ENCODE measurements around the gene TMEM163.
"Not testable (repeated sequence)": the region's sequence is repeated elsewhere in the genome, so short reads cannot be mapped to it uniquely, and the experiment has no call there.

Gene TMEM163

DNA sequence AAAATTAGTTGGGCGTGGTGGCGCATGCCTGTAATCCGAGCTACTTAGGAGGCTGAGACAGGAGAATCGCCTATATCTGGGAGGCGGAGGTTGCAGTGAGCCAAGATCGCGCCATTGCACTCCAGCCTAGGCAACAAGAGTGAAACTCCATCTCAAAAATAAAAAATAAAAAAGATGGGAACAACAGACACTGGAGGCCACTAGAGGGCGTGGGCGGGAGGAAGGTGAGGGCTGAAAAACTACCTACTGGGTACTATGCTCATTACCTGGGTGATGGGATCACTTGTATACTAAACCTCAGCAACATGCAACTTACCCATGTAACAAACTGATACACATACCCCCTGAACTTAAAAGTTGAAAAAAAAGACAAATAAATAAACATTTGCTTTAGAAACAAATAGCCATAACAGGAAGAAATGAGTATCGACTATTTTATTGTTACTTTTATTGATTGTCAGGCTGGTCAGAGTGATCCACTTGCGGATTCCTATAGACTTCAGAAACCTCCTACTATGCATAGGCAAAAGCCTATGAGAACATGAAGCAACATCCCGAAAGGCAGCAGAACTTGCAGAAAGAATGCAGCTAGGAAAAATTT lies 61.0 kb downstream of the TMEM163 start:
- CTCF ChIA-PET, result interaction anchor here (0.7 kb wide), 7 partner anchors 120 to 357 kb away, joined by 3 to 8 read pairs (median 3); no protein-coding TSS in a partner anchor
- TF ChIP-seq, protein P1, sequence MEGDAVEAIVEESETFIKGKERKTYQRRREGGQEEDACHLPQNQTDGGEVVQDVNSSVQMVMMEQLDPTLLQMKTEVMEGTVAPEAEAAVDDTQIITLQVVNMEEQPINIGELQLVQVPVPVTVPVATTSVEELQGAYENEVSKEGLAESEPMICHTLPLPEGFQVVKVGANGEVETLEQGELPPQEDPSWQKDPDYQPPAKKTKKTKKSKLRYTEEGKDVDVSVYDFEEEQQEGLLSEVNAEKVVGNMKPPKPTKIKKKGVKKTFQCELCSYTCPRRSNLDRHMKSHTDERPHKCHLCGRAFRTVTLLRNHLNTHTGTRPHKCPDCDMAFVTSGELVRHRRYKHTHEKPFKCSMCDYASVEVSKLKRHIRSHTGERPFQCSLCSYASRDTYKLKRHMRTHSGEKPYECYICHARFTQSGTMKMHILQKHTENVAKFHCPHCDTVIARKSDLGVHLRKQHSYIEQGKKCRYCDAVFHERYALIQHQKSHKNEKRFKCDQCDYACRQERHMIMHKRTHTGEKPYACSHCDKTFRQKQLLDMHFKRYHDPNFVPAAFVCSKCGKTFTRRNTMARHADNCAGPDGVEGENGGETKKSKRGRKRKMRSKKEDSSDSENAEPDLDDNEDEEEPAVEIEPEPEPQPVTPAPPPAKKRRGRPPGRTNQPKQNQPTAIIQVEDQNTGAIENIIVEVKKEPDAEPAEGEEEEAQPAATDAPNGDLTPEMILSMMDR (conservative IDR thresholded peaks at IDR 0.05; ENCODE audit: low read depth), result peak; percentile 33; the same call in 1 of the 2 replicates
- no peak for DNase-seq (ENCODE audit: low spot score)
- H3K27ac ChIP-seq, result no peak overlapping the region
- POLR2A ChIA-PET (ENCODE audit: low non-redundant PET), result no interaction called here

DNA sequence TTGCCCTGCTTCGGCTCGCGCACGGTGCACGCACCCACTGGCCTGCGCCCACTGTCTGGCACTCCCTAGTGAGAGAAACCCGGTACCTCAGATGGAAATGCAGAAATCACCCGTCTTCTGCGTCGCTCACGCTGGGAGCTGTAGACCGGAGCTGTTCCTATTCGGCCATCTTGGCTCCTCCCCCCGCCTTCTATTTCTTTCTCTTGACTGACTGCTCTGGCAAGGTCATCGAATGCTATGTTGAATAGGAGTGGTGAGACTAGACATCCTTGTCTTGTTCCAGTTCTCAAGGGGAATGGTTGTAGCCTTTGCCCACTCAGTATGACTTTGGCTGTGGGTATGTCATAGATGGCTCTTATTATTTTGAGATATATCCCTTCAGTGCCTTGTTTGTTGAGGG lies 62.4 kb downstream of the TMEM163 start:
- POLR2A ChIA-PET (ENCODE audit: low non-redundant PET); CTCF ChIA-PET; DNase-seq (ENCODE audit: low spot score); H3K27ac ChIP-seq: not testable (repeated sequence)

- H3K27ac ChIP-seq, result no peak overlapping the region
- DNase-seq (ENCODE audit: low spot score), result no peak
- ChIA-PET POLR2A (ENCODE audit: low non-redundant PET) (no interaction called here), CTCF (no interaction called here)
- TF ChIP-seq, protein P1 (conservative IDR thresholded peaks at IDR 0.05; ENCODE audit: low read depth), result no peak
Observed at GRCh38 chr2:134648586-134648985, 70.2 kb downstream of the TMEM163 start.

GRCh38 chr2:134647607-134648256 lies 71.1 kb downstream of the TMEM163 start:
- H3K27ac ChIP-seq, result no peak overlapping the region
- no peak for DNase-seq (ENCODE audit: low spot score)
- TF ChIP-seq, protein P1 (conservative IDR thresholded peaks at IDR 0.05; ENCODE audit: low read depth), result no peak
- ChIA-PET CTCF (no interaction called here), POLR2A (ENCODE audit: low non-redundant PET) (no interaction called here)

DNA sequence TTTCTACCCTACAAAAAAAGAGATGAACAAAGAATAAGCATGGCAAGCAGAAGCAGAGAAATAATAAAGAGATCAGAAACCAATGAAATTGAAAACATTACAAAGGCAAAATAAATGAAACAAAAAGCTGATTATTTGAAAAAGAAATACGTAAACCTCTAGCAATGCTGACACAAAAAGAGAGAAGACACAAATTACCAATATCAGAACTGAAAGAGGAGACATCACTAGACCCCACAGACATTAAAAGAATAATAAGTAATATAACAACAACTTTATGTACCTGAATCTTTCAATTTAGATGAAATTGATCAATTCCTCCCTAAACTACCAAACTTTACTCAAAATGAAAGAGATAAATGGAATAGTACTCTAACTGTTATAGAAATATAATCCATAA lies 75.9 kb downstream of the TMEM163 start:
- ChIA-PET POLR2A (ENCODE audit: low non-redundant PET) (no interaction called here), CTCF (no interaction called here)
- TF ChIP-seq, protein P1 (conservative IDR thresholded peaks at IDR 0.05; ENCODE audit: low read depth), result no peak
- no peak for DNase-seq (ENCODE audit: low spot score)
- no peak overlapping the region for H3K27ac ChIP-seq

DNA sequence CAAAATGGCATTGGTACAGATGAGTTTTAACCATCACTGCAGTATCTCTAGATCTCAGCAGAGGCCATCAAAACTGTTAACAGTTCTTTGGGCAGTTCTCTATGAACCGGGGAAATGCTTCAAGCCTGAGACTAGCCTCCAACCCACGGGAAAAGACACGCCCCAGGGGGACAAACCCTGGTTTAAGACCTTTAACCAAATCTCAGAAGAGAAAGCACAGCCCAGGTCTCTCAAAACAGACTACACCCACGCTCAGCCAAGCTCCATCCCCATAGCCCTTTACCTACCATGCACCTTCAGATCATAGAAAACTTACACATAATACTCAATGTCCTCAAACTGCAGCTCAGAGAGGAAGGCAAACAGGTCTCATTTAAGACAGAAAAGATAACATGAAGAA lies 78.3 kb downstream of the TMEM163 start:
- POLR2A ChIA-PET (ENCODE audit: low non-redundant PET), result no interaction called here
- no peak for DNase-seq (ENCODE audit: low spot score)
- CTCF ChIA-PET, result no interaction called here
- TF ChIP-seq, protein P1 (conservative IDR thresholded peaks at IDR 0.05; ENCODE audit: low read depth), result no peak
- H3K27ac ChIP-seq, result no peak overlapping the region

DNA sequence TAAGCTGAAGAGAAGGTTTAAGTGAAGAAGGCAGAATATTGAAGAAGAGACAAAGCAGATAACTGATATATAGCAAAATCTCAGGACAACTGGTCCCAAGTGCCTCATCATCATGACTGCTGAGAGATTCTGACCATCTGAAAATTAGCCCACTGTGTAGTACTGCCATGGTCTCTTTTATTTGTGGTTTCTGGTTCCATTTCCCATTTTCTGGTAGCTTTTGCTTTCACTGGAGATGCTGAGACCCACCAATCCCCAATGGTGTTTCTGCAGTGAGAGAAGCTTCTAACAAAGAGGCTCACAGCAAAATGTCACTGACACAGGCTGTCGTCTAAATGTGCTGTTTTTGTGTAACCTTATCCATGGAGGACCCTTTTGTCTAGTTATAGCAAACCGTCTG lies 79.5 kb downstream of the TMEM163 start:
- DNase-seq (ENCODE audit: low spot score), result no peak
- TF ChIP-seq, protein P1 (conservative IDR thresholded peaks at IDR 0.05; ENCODE audit: low read depth), result no peak
- POLR2A ChIA-PET (ENCODE audit: low non-redundant PET), result no interaction called here
- H3K27ac ChIP-seq, result no peak overlapping the region
- CTCF ChIA-PET, result interaction anchor here (0.6 kb wide), 1 partner anchor 1931 kb away, joined by 3 read pairs; no protein-coding TSS in a partner anchor

Measured in RWPE1 (cell line).